Left lung (tissue), 10 donors: Measurements from ENCODE around the gene DLX2. TPM values are rescaled to one million over a fixed set of nuclear protein-coding genes. Genes with fewer than 3 reads are reported as not detected.

ENCODE experiments used
- ATAC-seq: fragments of 200-7000 bp; cut with Tn5 transposase; one replicate; pipeline ENCODE4 v1.9.1; 2020; ENCODE audit warnings: moderate library complexity
- DNase-seq, 4 donors: peaks; one replicate each; pipeline ENCODE4 v3.0.0-alpha.2; 2013 to 2020
- H3K27ac ChIP-seq, 2 donors: fragments of 200-600 bp; sonication (generic) in 1 of 2; one replicate each; pipeline versions ENCODE4 v1.5.0 to v1.8.0; 2020 to 2021
- H3K27me3 ChIP-seq, 2 donors: fragments of 200-600 bp; sonication (generic) in 1 of 2; one replicate each; pipeline versions ENCODE4 v1.5.0 to v1.8.0; 2020 to 2021
- H3K36me3 ChIP-seq, 2 donors: fragments of 200-600 bp; sonication (generic) in 1 of 2; one replicate each; pipeline versions ENCODE4 v1.5.0 to v1.8.0; 2020 to 2021
- H3K4me1 ChIP-seq, 2 donors: fragments of 200-600 bp; one replicate each; pipeline ENCODE4 v1.8.0; 2021
- H3K4me3 ChIP-seq, 2 donors: fragments of 200-600 bp; sonication (generic) in 1 of 2; one replicate each; pipeline versions ENCODE4 v1.5.0 to v1.8.0; 2020 to 2021; ENCODE audit warnings: mild to moderate bottlenecking in 1 of 2
- H3K9me3 ChIP-seq, 2 donors: fragments of 200-600 bp; sonication (generic) in 1 of 2; one replicate each; pipeline versions ENCODE4 v1.5.0 to v1.8.0; 2020 to 2021
- intact Hi-C, 2 donors: fragments of 100-400 bp; cut with DNase I; formaldehyde crosslinking; loops; one replicate each; pipeline versions ENCODE4 v1.11.2 to v1.14.2; 2022
- polyA plus RNA-seq, 6 donors: library from polyadenylated mRNA; unstranded; fragments of 120-200 nt; gene quantifications; one replicate each; pipeline ENCODE4 v1.2.1, GENCODE V29; 2013; ENCODE audit not compliant: insufficient read length in 6 of 6
- total RNA-seq, 2 donors: library from RNA; stranded (reverse); fragmentation: NEBNext Ultra II Directional; extraction: Animal tissue kit (Norgen Biotek cat#: 25700); gene quantifications; one replicate each; pipeline ENCODE4 v1.2.1, GENCODE V29; 2021
- TF ChIP-seq, protein P1 (sequence below), 2 donors: fragments of 200-600 bp; sonication (generic) in 1 of 2; IDR thresholded peaks; one replicate each; pipeline versions ENCODE4 v1.5.0 to v1.8.0; 2021; ENCODE audit warnings: antibody characterized with exemption in 2 of 2
- donor health status: DM: no; HTN: yes; CAD: no.
- donor health status: DM: no; HTN: no; CAD: no.

DLX2 gene
- total and polyA plus RNA-seq, 8 donors: not detected

DNA sequence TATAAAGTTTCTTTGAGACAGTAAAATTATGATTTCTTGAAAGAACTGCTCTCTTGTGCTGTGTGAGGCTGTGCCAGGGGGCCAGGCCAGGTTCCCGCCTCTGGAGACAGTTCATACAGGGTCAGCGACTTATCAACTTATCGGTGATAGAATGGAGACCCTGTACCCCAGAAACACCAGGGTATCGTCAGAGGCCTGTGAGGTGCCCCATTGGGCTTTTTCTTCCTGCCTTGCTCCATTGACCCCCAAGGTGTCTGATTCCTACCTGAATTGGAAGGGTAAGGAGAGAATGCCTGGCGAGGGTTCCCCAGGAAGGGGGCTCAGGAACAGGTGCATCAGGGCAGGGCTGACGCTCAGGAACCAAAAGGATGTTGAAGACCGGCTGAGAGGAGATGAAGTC is 13.1 kb downstream of the DLX2 start:
- no peaks in the 10 kb centered on the region for H3K36me3 ChIP-seq
- peaks cover 99 to 100% of the 10 kb centered on the region in 2 donors for H3K27me3 ChIP-seq
- TF ChIP-seq, protein P1, sequence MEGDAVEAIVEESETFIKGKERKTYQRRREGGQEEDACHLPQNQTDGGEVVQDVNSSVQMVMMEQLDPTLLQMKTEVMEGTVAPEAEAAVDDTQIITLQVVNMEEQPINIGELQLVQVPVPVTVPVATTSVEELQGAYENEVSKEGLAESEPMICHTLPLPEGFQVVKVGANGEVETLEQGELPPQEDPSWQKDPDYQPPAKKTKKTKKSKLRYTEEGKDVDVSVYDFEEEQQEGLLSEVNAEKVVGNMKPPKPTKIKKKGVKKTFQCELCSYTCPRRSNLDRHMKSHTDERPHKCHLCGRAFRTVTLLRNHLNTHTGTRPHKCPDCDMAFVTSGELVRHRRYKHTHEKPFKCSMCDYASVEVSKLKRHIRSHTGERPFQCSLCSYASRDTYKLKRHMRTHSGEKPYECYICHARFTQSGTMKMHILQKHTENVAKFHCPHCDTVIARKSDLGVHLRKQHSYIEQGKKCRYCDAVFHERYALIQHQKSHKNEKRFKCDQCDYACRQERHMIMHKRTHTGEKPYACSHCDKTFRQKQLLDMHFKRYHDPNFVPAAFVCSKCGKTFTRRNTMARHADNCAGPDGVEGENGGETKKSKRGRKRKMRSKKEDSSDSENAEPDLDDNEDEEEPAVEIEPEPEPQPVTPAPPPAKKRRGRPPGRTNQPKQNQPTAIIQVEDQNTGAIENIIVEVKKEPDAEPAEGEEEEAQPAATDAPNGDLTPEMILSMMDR (IDR thresholded peaks at IDR 0.05): no peak
- peaks cover 15 to 32% of the 10 kb centered on the region in 2 donors for H3K4me1 ChIP-seq
- H3K4me3 ChIP-seq: no peak overlapping the region
- DNase-seq: no peak
- H3K27ac ChIP-seq: no peak overlapping the region
- H3K9me3 ChIP-seq: no peaks in the 10 kb centered on the region
- intact Hi-C loops: no loop called here
- ATAC-seq: no peak

DNA sequence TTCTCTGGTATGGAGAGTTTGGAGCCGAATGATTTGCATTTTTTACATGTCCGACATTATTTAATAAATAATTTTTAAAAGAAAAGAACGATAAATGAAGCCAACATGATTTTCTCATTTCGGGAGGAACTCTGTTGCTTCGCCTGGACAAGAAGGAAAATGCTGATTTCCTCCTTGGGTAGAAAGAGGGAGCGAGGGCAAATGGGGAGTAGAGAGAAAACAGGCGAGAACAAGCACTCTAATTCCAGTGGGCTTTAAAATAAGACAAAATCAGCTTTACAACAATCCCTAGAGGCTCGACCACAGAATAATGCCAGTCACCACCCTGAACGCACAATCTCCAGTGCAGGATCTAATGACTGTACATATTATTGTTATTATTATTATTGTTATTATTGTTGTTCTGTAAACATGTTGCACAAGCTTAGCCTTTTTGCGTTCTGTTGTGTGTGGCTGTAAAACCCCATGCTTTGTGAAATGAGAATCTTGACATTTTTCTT is 13.6 kb downstream of the DLX2 start:
- Histone ChIP-seq H3K27ac (no peak overlapping the region), H3K9me3 (no peaks in the 10 kb centered on the region), H3K4me3 (no peak overlapping the region), H3K36me3 (no peaks in the 10 kb centered on the region), H3K27me3 (peaks cover 99 to 100% of the 10 kb centered on the region in 2 donors), H3K4me1 (peaks cover 17 to 32% of the 10 kb centered on the region in 2 donors)
- no peak for DNase-seq
- no peak for ATAC-seq
- intact Hi-C loops: no loop called here
- TF ChIP-seq, protein P1 (IDR thresholded peaks at IDR 0.05): no peak

DNA sequence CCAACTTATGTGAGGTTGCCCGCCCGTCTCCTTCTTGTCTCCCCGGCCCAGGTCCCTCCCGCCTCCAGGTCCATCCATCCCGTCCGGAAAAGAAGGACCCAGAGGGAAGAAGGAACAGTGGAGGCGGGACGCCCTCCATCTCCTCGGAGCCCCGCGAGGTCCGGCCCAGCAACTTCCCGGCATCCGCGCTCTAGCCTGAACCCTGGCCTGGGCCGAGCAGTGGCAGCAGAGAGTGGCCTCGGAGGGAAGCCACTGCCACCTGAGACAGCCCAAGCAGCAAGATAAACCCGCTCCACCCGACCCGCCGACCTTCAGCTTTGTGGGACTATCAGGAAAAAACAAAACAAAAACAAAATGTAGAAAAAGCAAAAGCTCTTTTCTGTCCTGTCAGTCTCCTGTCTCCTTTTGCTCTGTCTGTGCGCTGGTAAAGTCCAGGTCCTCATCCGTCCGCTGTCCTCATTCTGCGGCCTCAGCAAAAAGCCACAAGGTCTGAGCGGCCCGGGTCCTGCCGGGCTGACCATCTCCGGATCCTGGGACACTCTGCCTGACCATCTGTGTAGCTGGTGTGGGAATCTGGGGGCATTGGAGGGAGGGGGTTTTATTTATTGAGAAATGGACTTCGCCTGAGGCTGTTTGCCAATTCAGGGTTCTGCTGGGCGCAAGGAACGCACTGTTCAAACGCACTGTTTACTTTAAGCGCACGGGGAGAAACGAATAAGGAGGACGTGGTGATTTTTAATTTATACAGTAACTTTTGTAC is 14.3 kb downstream of the DLX2 start:
- no peak overlapping the region for H3K27ac ChIP-seq
- H3K4me1 ChIP-seq: peaks cover 17 to 34% of the 10 kb centered on the region in 2 donors
- DNase-seq: no peak
- H3K27me3 ChIP-seq: peaks cover 99 to 100% of the 10 kb centered on the region in 2 donors
- TF ChIP-seq, protein P1 (IDR thresholded peaks at IDR 0.05): no peak
- no peak for ATAC-seq
- intact Hi-C loops: no loop called here
- no peaks in the 10 kb centered on the region for H3K9me3 ChIP-seq
- no peak overlapping the region for H3K4me3 ChIP-seq
- H3K36me3 ChIP-seq: no peaks in the 10 kb centered on the region

DNA sequence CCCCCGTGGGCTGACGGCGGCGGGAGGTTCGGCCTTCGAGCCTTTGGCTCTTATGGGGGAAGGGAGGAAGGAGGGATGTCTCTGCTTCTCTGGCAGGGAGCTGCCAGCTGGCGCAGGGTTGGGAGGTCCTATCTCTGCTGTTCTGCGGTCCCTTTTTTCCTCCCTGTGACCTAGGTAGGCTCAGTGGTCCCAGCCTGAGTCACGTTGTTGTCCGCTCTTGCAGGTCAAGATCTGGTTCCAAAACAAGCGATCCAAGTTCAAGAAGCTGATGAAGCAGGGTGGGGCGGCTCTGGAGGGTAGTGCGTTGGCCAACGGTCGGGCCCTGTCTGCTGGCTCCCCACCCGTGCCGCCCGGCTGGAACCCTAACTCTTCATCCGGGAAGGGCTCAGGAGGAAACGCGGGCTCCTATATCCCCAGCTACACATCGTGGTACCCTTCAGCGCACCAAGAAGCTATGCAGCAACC is 14.9 kb downstream of the DLX2 start:
- intact Hi-C loops: no loop called here
- Histone ChIP-seq H3K27me3 (peaks cover 99 to 100% of the 10 kb centered on the region in 2 donors), H3K4me1 (peaks cover 17 to 40% of the 10 kb centered on the region in 2 donors), H3K9me3 (no peaks in the 10 kb centered on the region), H3K36me3 (no peaks in the 10 kb centered on the region), H3K27ac (no peak overlapping the region), H3K4me3 (no peak overlapping the region)
- ATAC-seq (no peak), DNase-seq (no peak)
- TF ChIP-seq, protein P1 (IDR thresholded peaks at IDR 0.05): no peak

DNA sequence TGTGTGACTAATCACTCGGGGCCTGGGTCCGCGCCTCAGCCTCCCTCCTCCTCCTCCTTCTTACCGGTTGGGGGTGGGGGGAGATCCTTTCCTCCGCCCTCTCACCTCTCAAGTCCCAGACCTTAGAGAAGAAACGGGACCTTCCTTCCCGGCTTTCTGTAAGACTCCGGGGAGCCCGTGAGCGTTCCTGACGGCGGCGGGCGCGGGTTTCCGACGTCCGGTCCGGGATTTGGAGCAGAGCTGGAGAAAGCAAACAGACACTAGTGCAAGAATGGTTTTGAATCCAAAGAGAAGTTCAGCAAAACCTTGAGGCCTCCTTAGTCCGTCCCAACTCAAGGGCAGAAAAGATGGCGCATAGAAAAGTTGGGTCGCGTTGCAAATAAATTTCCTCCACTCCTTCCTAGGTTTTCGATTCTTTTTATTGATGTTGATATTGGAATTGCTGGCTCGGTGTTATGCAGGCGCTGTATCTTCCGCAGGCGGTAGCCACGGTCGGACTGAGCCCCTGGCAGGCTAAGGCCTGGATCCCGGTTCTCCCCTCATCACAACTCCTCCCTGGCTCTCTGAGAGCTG is 15.4 kb downstream of the DLX2 start:
- ATAC-seq (no peak), DNase-seq (no peak)
- peaks cover 99 to 100% of the 10 kb centered on the region in 2 donors for H3K27me3 ChIP-seq
- H3K9me3 ChIP-seq: no peaks in the 10 kb centered on the region
- no peak overlapping the region for H3K27ac ChIP-seq
- peaks cover 17 to 40% of the 10 kb centered on the region in 2 donors for H3K4me1 ChIP-seq
- intact Hi-C loops: no loop called here
- no peaks in the 10 kb centered on the region for H3K36me3 ChIP-seq
- TF ChIP-seq, protein P1 (IDR thresholded peaks at IDR 0.05): no peak
- H3K4me3 ChIP-seq: no peak overlapping the region
